C4-2B (cell line): ENCODE measurements around the gene UBA52.

Experiments
- CTCF ChIP-seq: fragments of 450-650 bp; conservative IDR thresholded peaks from 2 replicates; pipeline ENCODE4 v1.5.1; 2017; ENCODE audit warnings: mild to moderate bottlenecking
- ZFX ChIP-seq: fragments of 450-650 bp; IDR thresholded peaks from 2 replicates; pipeline ENCODE4 v1.6.1; 2017

- TF ChIP-seq CTCF (no peak), ZFX (no peak)
Measured at GRCh38 chr19:18608102-18608804, 36.6 kb downstream of the UBA52 start.
